ENCODE data around the gene GRAMD2B.

The GRAMD2B gene

GRCh38 chr5:126526493-126526892, 103.3 kb downstream of the GRAMD2B start:
- no peaks in the 10 kb centered on the region for H3K27me3 ChIP-seq (ENCODE audit: low read depth, low read length)
- peaks cover 0 to 19% of the 10 kb centered on the region in 2 donors for H3K4me1 ChIP-seq (ENCODE audit: control insufficient read depth in 1 of 2, insufficient read depth in 2 of 2, low read length in 2 of 2)
- H3K36me3 ChIP-seq (ENCODE audit: control insufficient read depth in 1 of 2, insufficient read depth in 2 of 2, low read length in 2 of 2): no peaks in the 10 kb centered on the region
- no peak overlapping the region for H3K4me3 ChIP-seq (ENCODE audit: low read depth in 1 of 2, low read length in 2 of 2)
- H3K27ac ChIP-seq (ENCODE audit: low read length): no peak overlapping the region
- H3K9me3 ChIP-seq (ENCODE audit: control insufficient read depth in 1 of 2, low read length in 2 of 2): no peaks in the 10 kb centered on the region

GRCh38 chr5:126527158-126527557, 103.9 kb downstream of the GRAMD2B start:
- Histone ChIP-seq H3K27me3 (ENCODE audit: low read depth, low read length) (no peaks in the 10 kb centered on the region), H3K4me3 (ENCODE audit: low read depth in 1 of 2, low read length in 2 of 2) (no peak overlapping the region), H3K36me3 (ENCODE audit: control insufficient read depth in 1 of 2, insufficient read depth in 2 of 2, low read length in 2 of 2) (no peaks in the 10 kb centered on the region), H3K9me3 (ENCODE audit: control insufficient read depth in 1 of 2, low read length in 2 of 2) (no peaks in the 10 kb centered on the region), H3K4me1 (ENCODE audit: control insufficient read depth in 1 of 2, insufficient read depth in 2 of 2, low read length in 2 of 2) (peaks cover 0 to 24% of the 10 kb centered on the region in 2 donors), H3K27ac (ENCODE audit: low read length) (no peak overlapping the region)

DNA sequence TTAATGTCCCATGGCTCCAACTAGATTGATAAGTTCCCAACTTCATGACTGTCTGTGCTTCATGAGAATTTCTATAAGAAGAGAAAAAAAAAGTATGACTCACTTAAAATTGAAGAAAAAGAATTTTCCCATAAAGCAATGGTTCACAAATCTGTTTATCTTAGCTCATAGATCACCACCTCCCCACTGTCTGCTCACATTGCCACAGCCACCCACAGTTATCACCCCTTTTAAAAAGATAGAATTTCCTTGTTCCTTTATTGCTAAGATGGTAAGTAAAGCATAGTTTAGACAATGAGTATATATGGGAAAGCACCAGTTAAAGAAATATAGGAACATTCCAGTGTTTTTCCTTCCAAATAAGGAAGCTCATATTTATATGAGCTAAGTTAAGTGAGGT, 104.7 kb downstream of the GRAMD2B start:
- Histone ChIP-seq H3K4me3 (ENCODE audit: low read depth in 1 of 2, low read length in 2 of 2) (no peak overlapping the region), H3K27me3 (ENCODE audit: low read depth, low read length) (no peaks in the 10 kb centered on the region), H3K9me3 (ENCODE audit: control insufficient read depth in 1 of 2, low read length in 2 of 2) (no peaks in the 10 kb centered on the region), H3K36me3 (ENCODE audit: control insufficient read depth in 1 of 2, insufficient read depth in 2 of 2, low read length in 2 of 2) (no peaks in the 10 kb centered on the region), H3K27ac (ENCODE audit: low read length) (no peak overlapping the region), H3K4me1 (ENCODE audit: control insufficient read depth in 1 of 2, insufficient read depth in 2 of 2, low read length in 2 of 2) (peaks cover 0 to 26% of the 10 kb centered on the region in 2 donors)

DNA sequence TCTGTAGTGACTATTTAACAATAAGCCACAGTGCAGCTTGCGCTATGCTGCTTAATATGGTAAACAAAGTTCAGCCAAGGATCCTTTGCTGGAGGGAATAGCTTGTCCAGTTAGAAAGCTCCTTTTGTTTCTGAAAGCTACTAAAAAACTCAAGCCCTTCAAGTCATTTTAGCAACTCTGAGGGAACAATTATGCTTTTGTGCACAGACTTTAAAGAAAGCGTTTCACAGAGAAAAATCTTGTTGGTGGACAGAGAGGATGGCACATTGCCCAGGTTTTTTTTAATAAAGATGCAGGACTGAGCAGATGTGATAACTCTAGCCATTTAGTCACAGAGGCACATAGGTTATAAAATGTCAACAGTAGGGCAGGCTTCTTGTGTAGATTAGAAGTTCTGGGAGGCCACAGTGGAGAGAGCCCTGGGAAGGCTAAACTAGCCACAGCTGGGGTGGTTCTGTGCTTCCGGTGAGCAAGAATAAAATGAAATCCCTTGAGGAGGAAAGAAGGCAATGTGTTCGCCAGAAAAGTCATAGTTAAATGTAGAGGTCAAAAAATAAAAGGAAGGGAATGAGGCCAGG, 108.4 kb downstream of the GRAMD2B start:
- peaks cover 0 to 14% of the 10 kb centered on the region in 2 donors for H3K4me1 ChIP-seq (ENCODE audit: control insufficient read depth in 1 of 2, insufficient read depth in 2 of 2, low read length in 2 of 2)
- H3K9me3 ChIP-seq (ENCODE audit: control insufficient read depth in 1 of 2, low read length in 2 of 2): no peaks in the 10 kb centered on the region
- peak overlapping the region in 1 of 2 donors; percentile 14 for H3K4me3 ChIP-seq (ENCODE audit: low read depth in 1 of 2, low read length in 2 of 2)
- H3K27me3 ChIP-seq (ENCODE audit: low read depth, low read length): no peaks in the 10 kb centered on the region
- peak overlapping the region; percentile 33 for H3K27ac ChIP-seq (ENCODE audit: low read length)
- H3K36me3 ChIP-seq (ENCODE audit: control insufficient read depth in 1 of 2, insufficient read depth in 2 of 2, low read length in 2 of 2): no peaks in the 10 kb centered on the region

DNA sequence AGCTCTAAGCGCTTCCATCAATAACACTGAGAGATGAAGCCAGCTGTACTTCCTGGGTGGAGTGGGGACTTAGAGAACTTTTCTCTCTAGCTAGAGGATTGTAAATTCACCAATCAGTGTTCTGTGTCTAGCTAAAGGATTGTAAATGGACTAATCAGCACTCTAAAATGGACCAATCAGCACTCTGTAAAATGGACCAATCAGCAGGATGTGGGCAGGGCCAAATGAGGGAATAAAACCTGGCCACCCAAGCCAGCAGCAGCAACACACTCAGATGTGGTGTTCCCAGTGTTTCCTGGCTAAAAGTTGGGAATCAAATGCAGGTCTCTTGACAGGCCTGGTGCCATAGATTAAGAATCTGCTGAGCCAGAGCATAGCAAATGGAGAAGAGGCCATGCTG, 111.3 kb downstream of the GRAMD2B start:
- Histone ChIP-seq H3K27ac (ENCODE audit: low read length) (no peak overlapping the region), H3K4me1 (ENCODE audit: control insufficient read depth in 1 of 2, insufficient read depth in 2 of 2, low read length in 2 of 2) (peaks cover 0 to 20% of the 10 kb centered on the region in 2 donors), H3K9me3 (ENCODE audit: control insufficient read depth in 1 of 2, low read length in 2 of 2) (no peaks in the 10 kb centered on the region)

GRCh38 chr5:126535856-126536545, 112.8 kb downstream of the GRAMD2B start:
- H3K36me3 ChIP-seq (ENCODE audit: control insufficient read depth in 1 of 2, insufficient read depth in 2 of 2, low read length in 2 of 2): no peaks in the 10 kb centered on the region
- H3K4me1 ChIP-seq (ENCODE audit: control insufficient read depth in 1 of 2, insufficient read depth in 2 of 2, low read length in 2 of 2): peaks cover 0 to 20% of the 10 kb centered on the region in 2 donors
- H3K9me3 ChIP-seq (ENCODE audit: control insufficient read depth in 1 of 2, low read length in 2 of 2): no peaks in the 10 kb centered on the region
- H3K4me3 ChIP-seq (ENCODE audit: low read depth in 1 of 2, low read length in 2 of 2): no peak overlapping the region
- no peaks in the 10 kb centered on the region for H3K27me3 ChIP-seq (ENCODE audit: low read depth, low read length)
- H3K27ac ChIP-seq (ENCODE audit: low read length): no peak overlapping the region

More for the DNA sequence above, 111.3 kb downstream of the GRAMD2B start:
- Histone ChIP-seq H3K4me3 (ENCODE audit: low read depth in 1 of 2, low read length in 2 of 2) (no peak overlapping the region), H3K27me3 (ENCODE audit: low read depth, low read length) (no peaks in the 10 kb centered on the region), H3K36me3 (ENCODE audit: control insufficient read depth in 1 of 2, insufficient read depth in 2 of 2, low read length in 2 of 2) (no peaks in the 10 kb centered on the region)

- Histone ChIP-seq H3K4me3 (ENCODE audit: low read depth in 1 of 2, low read length in 2 of 2) (no peak overlapping the region), H3K36me3 (ENCODE audit: control insufficient read depth in 1 of 2, insufficient read depth in 2 of 2, low read length in 2 of 2) (no peaks in the 10 kb centered on the region), H3K4me1 (ENCODE audit: control insufficient read depth in 1 of 2, insufficient read depth in 2 of 2, low read length in 2 of 2) (peaks cover 0 to 11% of the 10 kb centered on the region in 2 donors), H3K27me3 (ENCODE audit: low read depth, low read length) (no peaks in the 10 kb centered on the region), H3K27ac (ENCODE audit: low read length) (no peak overlapping the region), H3K9me3 (ENCODE audit: control insufficient read depth in 1 of 2, low read length in 2 of 2) (no peaks in the 10 kb centered on the region)
Observed at GRCh38 chr5:126536874-126537273, 113.7 kb downstream of the GRAMD2B start.

DNA sequence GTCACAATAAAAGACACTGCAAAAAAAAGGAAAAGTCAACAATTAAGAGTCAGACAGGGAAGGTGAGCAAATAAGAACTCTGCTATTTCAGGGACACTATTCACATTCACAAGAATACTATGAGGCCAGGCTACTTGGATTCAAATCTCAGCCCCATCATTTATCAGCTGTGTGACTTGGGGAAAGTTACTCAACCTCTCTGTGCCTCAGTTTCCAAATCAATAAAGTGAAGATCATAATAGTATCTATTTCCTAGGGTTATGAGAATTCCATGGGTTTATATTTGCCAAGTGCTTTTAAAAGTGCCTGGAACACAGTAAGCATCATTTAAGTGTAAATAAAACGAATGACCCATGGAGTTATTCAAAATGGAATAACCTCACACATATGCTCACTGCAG, 115.4 kb downstream of the GRAMD2B start:
- no peak overlapping the region for H3K27ac ChIP-seq (ENCODE audit: low read length)
- no peaks in the 10 kb centered on the region for H3K27me3 ChIP-seq (ENCODE audit: low read depth, low read length)
- H3K36me3 ChIP-seq (ENCODE audit: control insufficient read depth in 1 of 2, insufficient read depth in 2 of 2, low read length in 2 of 2): no peaks in the 10 kb centered on the region
- H3K4me1 ChIP-seq (ENCODE audit: control insufficient read depth in 1 of 2, insufficient read depth in 2 of 2, low read length in 2 of 2): peaks cover 0 to 6% of the 10 kb centered on the region in 2 donors
- H3K9me3 ChIP-seq (ENCODE audit: control insufficient read depth in 1 of 2, low read length in 2 of 2): no peaks in the 10 kb centered on the region
- H3K4me3 ChIP-seq (ENCODE audit: low read depth in 1 of 2, low read length in 2 of 2): no peak overlapping the region

DNA sequence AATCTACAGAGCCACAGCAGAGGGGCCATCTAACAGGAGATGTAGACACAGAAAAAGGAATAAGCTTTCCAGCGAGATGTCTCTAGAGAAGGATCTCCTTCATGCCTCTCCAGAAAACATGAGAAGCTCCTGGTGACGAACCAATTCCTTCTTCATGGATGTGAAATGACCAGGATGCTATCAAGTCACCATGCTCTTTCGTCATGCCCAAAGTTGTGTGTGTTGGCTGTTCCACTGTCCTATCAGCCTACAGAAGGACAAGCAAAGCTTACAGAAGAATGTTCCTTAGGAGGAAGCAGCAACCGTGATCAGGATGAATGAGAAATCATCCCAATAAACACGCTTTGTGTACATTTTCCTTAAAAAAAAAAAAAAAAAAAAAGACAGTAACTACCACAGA, 117.4 kb downstream of the GRAMD2B start:
- no peak overlapping the region for H3K27ac ChIP-seq (ENCODE audit: low read length)
- no peaks in the 10 kb centered on the region for H3K27me3 ChIP-seq (ENCODE audit: low read depth, low read length)
- peaks cover 0 to 3% of the 10 kb centered on the region in 2 donors for H3K36me3 ChIP-seq (ENCODE audit: control insufficient read depth in 1 of 2, insufficient read depth in 2 of 2, low read length in 2 of 2)
- H3K4me3 ChIP-seq (ENCODE audit: low read depth in 1 of 2, low read length in 2 of 2): no peak overlapping the region
- peaks cover 0 to 6% of the 10 kb centered on the region in 2 donors for H3K4me1 ChIP-seq (ENCODE audit: control insufficient read depth in 1 of 2, insufficient read depth in 2 of 2, low read length in 2 of 2)
- H3K9me3 ChIP-seq (ENCODE audit: control insufficient read depth in 1 of 2, low read length in 2 of 2): no peaks in the 10 kb centered on the region

- Histone ChIP-seq H3K27me3 (ENCODE audit: low read depth, low read length) (no peaks in the 10 kb centered on the region), H3K4me1 (ENCODE audit: control insufficient read depth in 1 of 2, insufficient read depth in 2 of 2, low read length in 2 of 2) (peaks cover 0 to 6% of the 10 kb centered on the region in 2 donors), H3K4me3 (ENCODE audit: low read depth in 1 of 2, low read length in 2 of 2) (no peak overlapping the region), H3K36me3 (ENCODE audit: control insufficient read depth in 1 of 2, insufficient read depth in 2 of 2, low read length in 2 of 2) (peaks cover 15 to 17% of the 10 kb centered on the region in 2 donors), H3K9me3 (ENCODE audit: control insufficient read depth in 1 of 2, low read length in 2 of 2) (no peaks in the 10 kb centered on the region), H3K27ac (ENCODE audit: low read length) (no peak overlapping the region)
Observed at GRCh38 chr5:126542441-126542840, 119.2 kb downstream of the GRAMD2B start.

GRCh38 chr5:126543009-126543408, 119.8 kb downstream of the GRAMD2B start:
- Histone ChIP-seq H3K27me3 (ENCODE audit: low read depth, low read length) (no peaks in the 10 kb centered on the region), H3K36me3 (ENCODE audit: control insufficient read depth in 1 of 2, insufficient read depth in 2 of 2, low read length in 2 of 2) (peaks cover 16 to 22% of the 10 kb centered on the region in 2 donors), H3K4me3 (ENCODE audit: low read depth in 1 of 2, low read length in 2 of 2) (no peak overlapping the region), H3K27ac (ENCODE audit: low read length) (no peak overlapping the region), H3K4me1 (ENCODE audit: control insufficient read depth in 1 of 2, insufficient read depth in 2 of 2, low read length in 2 of 2) (peaks cover 0 to 6% of the 10 kb centered on the region in 2 donors), H3K9me3 (ENCODE audit: control insufficient read depth in 1 of 2, low read length in 2 of 2) (no peaks in the 10 kb centered on the region)
